ENCODE measurements around the gene GPR148.

DNA sequence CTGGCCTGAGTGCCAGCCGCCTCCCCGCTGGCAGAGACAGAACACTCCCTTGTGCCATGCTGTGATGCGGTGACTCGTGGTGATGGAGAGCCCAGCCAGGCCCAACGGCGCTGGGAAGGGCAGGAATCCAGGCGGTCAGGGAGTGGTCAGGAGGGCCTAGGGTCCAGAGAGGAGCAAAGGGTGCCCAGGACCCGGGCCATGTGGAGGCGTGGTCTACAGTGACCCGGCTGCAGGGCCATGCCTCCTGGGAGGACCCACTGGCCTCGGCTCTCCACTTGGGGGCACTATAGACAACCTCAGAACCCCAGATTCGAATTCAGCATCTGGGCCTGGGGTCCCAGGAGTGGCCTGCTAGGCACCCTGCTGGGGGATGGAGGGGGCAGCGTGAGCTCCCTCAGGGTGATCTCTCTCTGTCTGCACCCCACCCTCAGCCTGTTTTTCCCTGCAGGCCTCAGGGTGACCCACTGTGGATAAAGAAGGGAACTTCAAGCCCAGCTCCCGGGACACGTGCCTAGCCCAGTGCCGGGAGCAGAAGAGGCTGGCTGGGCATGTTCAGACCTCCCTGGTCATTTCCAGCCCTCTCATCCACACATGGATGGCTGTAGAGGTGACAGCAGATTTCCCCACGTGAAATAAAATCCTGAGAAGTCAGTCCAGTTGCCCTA lies 39.5 kb downstream of the GPR148 start:
- TF ChIP-seq, protein P1, sequence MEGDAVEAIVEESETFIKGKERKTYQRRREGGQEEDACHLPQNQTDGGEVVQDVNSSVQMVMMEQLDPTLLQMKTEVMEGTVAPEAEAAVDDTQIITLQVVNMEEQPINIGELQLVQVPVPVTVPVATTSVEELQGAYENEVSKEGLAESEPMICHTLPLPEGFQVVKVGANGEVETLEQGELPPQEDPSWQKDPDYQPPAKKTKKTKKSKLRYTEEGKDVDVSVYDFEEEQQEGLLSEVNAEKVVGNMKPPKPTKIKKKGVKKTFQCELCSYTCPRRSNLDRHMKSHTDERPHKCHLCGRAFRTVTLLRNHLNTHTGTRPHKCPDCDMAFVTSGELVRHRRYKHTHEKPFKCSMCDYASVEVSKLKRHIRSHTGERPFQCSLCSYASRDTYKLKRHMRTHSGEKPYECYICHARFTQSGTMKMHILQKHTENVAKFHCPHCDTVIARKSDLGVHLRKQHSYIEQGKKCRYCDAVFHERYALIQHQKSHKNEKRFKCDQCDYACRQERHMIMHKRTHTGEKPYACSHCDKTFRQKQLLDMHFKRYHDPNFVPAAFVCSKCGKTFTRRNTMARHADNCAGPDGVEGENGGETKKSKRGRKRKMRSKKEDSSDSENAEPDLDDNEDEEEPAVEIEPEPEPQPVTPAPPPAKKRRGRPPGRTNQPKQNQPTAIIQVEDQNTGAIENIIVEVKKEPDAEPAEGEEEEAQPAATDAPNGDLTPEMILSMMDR (IDR thresholded peaks at IDR 0.05) = no peak
- TF ChIP-seq POLR2A (IDR thresholded peaks at IDR 0.05) = no peak
- TF ChIP-seq EP300 (IDR thresholded peaks at IDR 0.05) = no peak
